Heart left ventricle (tissue), 13 donors: Measurements from ENCODE around the gene TUBG2.

Source experiments
- POLR2A ChIP-seq, 2 donors: fragments of 450-650 bp; IDR thresholded peaks; one replicate each; pipeline ENCODE4 v1.6.1; 2017; ENCODE audit warnings: antibody characterized with exemption in 2 of 2, mild to moderate bottlenecking in 2 of 2, moderate library complexity in 2 of 2
- TF ChIP-seq, protein P1 (sequence below), 12 donors: fragments of 200-600 bp; sonication (generic) in 4 of 12; IDR thresholded peaks; one replicate each; pipeline versions ENCODE4 v1.5.0 to v1.8.0; 2018 to 2022; ENCODE audit warnings: antibody characterized with exemption in 12 of 12, mild to moderate bottlenecking in 5 of 12
- donor health status: ischemic (EF 13 %, LVEDD 7.1; RV severe dilation, severe dysfunction).
- donor health status: DM: no; HTN: yes; CAD: no.
- donor health status: DM: no; HTN: no; CAD: no.
- donor health status: ischemic (EF 25% LVEDD 6.9; RV normal size, moderate dysfunction).
- donor health status: ischemic (EF 25% LVEDD 5.7; RV mildly dilated, moderate dysfunction).
- donor health status: ischemic (EF 35%, LVEDD 5.7; RV mildly dilated, moderate dysfunction).
- donor health status: nonischemic (EF 11% LVEDD 7.7; RV severe dilation, severe dysfunction).
- donor health status: DM: yes; HTN: yes; CAD: no.
- donor health status: PGD.
- donor health status: ischemic (EF 29% LVEDD 5.4; RV normal size, mild dysfunction).
- donor health status: nonischemic (EF 23%, LVEDD 6.1; RV moderate dilation, normal function).

DNA sequence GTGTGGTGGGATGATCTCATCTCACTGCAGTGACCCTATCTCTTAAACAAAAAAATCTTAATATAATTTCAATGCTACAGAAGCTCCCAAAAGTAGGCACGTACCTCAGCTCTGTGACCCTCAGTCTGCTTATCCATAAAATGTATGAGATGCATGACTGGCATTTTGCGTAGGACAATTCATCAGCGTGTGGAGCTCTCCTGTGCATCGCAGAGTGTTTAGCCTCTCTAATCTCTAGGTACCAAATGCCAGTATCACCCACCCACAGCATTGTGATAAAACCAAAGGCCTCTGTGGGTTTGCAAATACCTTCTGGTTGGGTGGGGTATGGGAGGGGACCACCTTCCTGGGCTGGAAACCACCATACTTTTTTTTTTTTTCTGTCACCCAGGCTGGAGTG, 19.0 kb upstream of the TUBG2 start:
- TF ChIP-seq, protein P1, sequence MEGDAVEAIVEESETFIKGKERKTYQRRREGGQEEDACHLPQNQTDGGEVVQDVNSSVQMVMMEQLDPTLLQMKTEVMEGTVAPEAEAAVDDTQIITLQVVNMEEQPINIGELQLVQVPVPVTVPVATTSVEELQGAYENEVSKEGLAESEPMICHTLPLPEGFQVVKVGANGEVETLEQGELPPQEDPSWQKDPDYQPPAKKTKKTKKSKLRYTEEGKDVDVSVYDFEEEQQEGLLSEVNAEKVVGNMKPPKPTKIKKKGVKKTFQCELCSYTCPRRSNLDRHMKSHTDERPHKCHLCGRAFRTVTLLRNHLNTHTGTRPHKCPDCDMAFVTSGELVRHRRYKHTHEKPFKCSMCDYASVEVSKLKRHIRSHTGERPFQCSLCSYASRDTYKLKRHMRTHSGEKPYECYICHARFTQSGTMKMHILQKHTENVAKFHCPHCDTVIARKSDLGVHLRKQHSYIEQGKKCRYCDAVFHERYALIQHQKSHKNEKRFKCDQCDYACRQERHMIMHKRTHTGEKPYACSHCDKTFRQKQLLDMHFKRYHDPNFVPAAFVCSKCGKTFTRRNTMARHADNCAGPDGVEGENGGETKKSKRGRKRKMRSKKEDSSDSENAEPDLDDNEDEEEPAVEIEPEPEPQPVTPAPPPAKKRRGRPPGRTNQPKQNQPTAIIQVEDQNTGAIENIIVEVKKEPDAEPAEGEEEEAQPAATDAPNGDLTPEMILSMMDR (IDR thresholded peaks at IDR 0.05): no peak
- TF ChIP-seq POLR2A (IDR thresholded peaks at IDR 0.05): no peak
